ENCODE measurements around the gene DHODH.

The DHODH gene

DNA sequence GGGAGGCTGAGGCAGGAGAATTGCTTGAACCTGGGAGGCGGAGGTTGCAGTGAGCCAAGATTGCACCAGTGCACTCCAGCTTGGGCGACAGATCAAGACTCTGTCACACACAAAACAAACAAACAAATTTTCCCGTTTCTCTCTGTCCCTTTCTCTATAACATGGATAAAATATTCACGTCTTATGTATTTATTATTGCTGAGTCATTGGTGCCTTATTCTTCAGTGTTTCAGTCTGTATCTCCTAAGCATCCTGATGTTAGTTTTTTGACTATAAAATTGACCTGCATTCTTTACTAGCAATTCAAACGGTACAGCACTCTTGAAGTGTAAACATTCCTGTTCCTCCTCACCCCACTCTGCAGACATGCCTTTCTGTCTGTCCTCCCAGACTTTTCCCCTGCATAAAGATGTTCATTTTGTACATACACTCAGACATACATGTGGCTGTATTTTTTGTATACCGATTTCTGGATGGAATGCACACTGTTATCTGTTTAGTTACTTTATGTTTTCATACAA is 16.4 kb downstream of the DHODH start:
- TF ChIP-seq TAF1 (IDR thresholded peaks at IDR 0.05; ENCODE audit: borderline replicate concordance, insufficient read depth, low read length) (no peak), SIN3A (IDR thresholded peaks at IDR 0.05; ENCODE audit: borderline replicate concordance, insufficient read depth, low read length) (no peak), FOXP2 (optimal IDR thresholded peaks at IDR 0.05; ENCODE audit: borderline replicate concordance, extremely low read depth, extremely low read length, insufficient read depth) (no peak), POLR2AphosphoS5 (IDR thresholded peaks at IDR 0.05; ENCODE audit: low read depth, low read length) (no peak)
- TF ChIP-seq, protein P1, sequence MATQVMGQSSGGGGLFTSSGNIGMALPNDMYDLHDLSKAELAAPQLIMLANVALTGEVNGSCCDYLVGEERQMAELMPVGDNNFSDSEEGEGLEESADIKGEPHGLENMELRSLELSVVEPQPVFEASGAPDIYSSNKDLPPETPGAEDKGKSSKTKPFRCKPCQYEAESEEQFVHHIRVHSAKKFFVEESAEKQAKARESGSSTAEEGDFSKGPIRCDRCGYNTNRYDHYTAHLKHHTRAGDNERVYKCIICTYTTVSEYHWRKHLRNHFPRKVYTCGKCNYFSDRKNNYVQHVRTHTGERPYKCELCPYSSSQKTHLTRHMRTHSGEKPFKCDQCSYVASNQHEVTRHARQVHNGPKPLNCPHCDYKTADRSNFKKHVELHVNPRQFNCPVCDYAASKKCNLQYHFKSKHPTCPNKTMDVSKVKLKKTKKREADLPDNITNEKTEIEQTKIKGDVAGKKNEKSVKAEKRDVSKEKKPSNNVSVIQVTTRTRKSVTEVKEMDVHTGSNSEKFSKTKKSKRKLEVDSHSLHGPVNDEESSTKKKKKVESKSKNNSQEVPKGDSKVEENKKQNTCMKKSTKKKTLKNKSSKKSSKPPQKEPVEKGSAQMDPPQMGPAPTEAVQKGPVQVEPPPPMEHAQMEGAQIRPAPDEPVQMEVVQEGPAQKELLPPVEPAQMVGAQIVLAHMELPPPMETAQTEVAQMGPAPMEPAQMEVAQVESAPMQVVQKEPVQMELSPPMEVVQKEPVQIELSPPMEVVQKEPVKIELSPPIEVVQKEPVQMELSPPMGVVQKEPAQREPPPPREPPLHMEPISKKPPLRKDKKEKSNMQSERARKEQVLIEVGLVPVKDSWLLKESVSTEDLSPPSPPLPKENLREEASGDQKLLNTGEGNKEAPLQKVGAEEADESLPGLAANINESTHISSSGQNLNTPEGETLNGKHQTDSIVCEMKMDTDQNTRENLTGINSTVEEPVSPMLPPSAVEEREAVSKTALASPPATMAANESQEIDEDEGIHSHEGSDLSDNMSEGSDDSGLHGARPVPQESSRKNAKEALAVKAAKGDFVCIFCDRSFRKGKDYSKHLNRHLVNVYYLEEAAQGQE (IDR thresholded peaks at IDR 0.05; ENCODE audit: insufficient read depth in 1 of 2, low read depth in 2 of 2, low read length in 2 of 2), result no peak

DNA sequence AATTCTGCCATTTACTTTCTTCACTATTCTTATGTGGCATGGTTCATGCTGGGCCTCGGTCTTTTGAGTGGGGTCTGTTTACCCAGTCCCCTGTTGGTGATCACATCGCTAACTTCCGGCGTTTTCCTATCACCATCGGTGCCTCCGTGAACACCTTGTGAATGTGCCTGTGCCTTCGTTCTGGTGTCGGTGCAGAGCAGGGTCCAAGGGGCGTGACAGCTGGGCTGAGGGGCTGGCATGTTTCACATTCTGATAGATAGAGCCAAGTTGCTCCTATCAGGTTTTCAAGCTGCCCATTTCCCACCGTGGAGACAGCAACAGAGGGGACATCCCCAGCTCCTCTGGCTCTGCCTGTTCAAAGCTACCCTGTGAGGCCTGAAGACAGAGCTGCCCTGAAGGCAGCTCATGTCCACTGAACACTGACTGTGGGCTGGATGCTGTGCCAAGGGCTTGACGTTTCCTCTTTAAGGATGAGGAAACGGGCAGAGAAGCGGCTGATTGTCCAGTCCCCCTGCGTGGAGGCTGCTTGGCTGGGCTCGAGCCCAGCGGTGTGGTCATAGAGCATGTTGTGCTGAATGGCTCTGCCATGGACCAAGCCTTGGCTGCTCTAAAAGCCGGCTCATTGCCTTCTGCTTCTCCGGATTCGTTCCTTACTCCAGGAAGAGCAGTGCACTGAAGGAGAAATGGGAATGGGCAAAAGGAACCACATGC is 17.0 kb downstream of the DHODH start:
- TF ChIP-seq POLR2AphosphoS5 (IDR thresholded peaks at IDR 0.05; ENCODE audit: low read depth, low read length) (no peak), SIN3A (IDR thresholded peaks at IDR 0.05; ENCODE audit: borderline replicate concordance, insufficient read depth, low read length) (no peak), FOXP2 (optimal IDR thresholded peaks at IDR 0.05; ENCODE audit: borderline replicate concordance, extremely low read depth, extremely low read length, insufficient read depth) (no peak), TAF1 (IDR thresholded peaks at IDR 0.05; ENCODE audit: borderline replicate concordance, insufficient read depth, low read length) (no peak)
- TF ChIP-seq, protein P1 (IDR thresholded peaks at IDR 0.05; ENCODE audit: insufficient read depth in 1 of 2, low read depth in 2 of 2, low read length in 2 of 2), result no peak

DNA sequence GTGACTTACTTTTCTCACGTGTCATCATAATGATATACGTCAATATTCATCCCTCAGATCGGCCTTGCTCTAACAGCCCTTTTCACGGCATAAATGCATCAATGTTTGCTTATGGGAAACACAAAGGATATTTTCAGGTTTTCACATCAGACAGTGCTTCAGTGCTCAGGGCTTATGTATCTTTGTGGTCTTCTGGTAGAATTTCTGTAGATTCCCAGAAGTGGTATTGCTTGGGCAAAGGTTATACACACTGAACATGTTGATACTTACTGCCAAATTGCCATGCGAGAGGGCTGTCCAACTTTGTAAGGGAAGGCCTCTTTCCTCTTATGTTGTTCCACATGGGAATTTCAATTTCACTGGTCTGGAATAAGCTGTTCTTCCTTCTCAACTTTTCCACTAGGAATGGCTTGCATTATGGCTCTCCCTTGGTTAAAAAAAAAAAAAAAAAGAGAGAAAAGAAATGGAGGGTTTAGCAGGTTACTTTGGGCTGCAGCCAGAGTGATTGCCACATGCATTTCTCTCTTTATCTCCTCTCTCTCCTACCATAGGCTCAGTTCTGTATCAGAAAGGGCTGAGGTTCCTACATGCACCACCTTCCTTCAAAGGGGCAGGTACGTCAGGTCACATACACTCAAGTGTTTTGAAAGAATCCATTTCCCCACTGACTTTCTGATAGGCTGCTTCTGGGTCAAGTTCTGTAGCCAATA is 19.3 kb downstream of the DHODH start:
- no peak for TF ChIP-seq SIN3A (IDR thresholded peaks at IDR 0.05; ENCODE audit: borderline replicate concordance, insufficient read depth, low read length)
- TF ChIP-seq POLR2AphosphoS5 (IDR thresholded peaks at IDR 0.05; ENCODE audit: low read depth, low read length), result no peak
- TF ChIP-seq, protein P1 (IDR thresholded peaks at IDR 0.05; ENCODE audit: insufficient read depth in 1 of 2, low read depth in 2 of 2, low read length in 2 of 2), result no peak
- TF ChIP-seq FOXP2 (optimal IDR thresholded peaks at IDR 0.05; ENCODE audit: borderline replicate concordance, extremely low read depth, extremely low read length, insufficient read depth), result no peak
- no peak for TF ChIP-seq TAF1 (IDR thresholded peaks at IDR 0.05; ENCODE audit: borderline replicate concordance, insufficient read depth, low read length)

DNA sequence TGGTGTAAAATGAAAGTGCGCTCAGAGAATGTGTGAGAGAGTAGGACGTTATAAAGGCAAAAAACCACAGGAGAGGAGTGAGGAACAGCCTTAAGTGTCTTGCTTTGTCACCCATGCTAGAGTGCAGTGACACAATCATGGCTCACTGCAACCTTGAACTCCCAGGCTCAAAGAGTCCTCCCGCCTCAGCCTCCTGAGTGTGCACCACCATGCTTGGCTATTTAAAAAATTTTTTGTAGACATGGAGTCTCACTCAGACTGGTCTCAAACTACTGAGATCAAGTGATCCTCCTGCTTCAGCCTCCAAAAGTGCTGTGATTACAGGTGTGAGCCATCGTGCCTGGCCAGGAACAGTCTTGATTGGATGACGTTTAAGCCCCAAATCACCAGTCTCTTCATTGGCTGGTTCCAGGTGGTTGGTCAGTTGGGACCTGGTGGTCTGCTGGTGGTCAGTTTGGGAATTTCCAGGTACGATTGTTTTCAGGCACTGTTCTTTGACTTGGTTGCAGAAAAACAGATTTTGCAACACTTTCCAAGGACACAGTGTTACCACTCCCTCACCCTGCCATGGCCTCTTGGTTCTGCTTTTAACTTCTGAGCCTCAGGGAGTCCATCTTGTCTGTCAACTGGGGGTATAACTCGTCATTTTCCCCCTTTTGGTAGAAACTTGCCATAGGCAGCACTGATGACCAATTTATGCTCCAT is 21.2 kb downstream of the DHODH start:
- TF ChIP-seq POLR2AphosphoS5 (IDR thresholded peaks at IDR 0.05; ENCODE audit: low read depth, low read length) (no peak), SIN3A (IDR thresholded peaks at IDR 0.05; ENCODE audit: borderline replicate concordance, insufficient read depth, low read length) (no peak), TAF1 (IDR thresholded peaks at IDR 0.05; ENCODE audit: borderline replicate concordance, insufficient read depth, low read length) (no peak), FOXP2 (optimal IDR thresholded peaks at IDR 0.05; ENCODE audit: borderline replicate concordance, extremely low read depth, extremely low read length, insufficient read depth) (no peak)
- TF ChIP-seq, protein P1 (IDR thresholded peaks at IDR 0.05; ENCODE audit: insufficient read depth in 1 of 2, low read depth in 2 of 2, low read length in 2 of 2), result no peak
